BJ (cell line): ENCODE results near the gene LY86. TPM values are rescaled to one million over a fixed set of nuclear protein-coding genes. Genes with fewer than 3 reads are reported as not detected.

Experiments used
- CTCF ChIA-PET: fragments of 350-600 bp; formaldehyde crosslinking; extraction: SDS; loops from one replicate; lab custom pipeline; 2021; ENCODE audit warnings: antibody characterized with exemption, inconsistent platforms; lab: Yijun Ruan, JAX
- POLR2A ChIA-PET: fragments of 300-600 bp; sonication (Branson Sonifier 250); formaldehyde crosslinking; extraction: SDS; loops from one replicate; lab custom pipeline; 2021; ENCODE audit warnings: antibody characterized with exemption; lab: Charles Lee
- DNase-seq: peaks from one replicate; pipeline ENCODE4 v3.0.0-alpha.2; 2011; ENCODE audit warnings: low read depth
- H3K27me3 ChIP-seq: 2 replicates; pipeline ENCODE4 v1.6.0; 2011; ENCODE audit warnings: low read length; ENCODE audit not compliant: control insufficient read depth, insufficient read depth
- H3K36me3 ChIP-seq: 2 replicates; pipeline ENCODE4 v1.5.1; 2011; ENCODE audit warnings: low read length; ENCODE audit not compliant: control insufficient read depth, insufficient read depth
- H3K4me3 ChIP-seq: 2 replicates; pipeline ENCODE4 v1.5.1; 2011; ENCODE audit warnings: low read depth, mild to moderate bottlenecking, control low read depth, low read length
- polyA plus RNA-seq: library from polyadenylated mRNA; depleted of rRNA; stranded (reverse); fragments of >200 nt; gene quantifications from 2 replicates; pipeline ENCODE4 v1.2.3, GENCODE V29; 2011
- TF ChIP-seq, protein P1 (sequence below): IDR thresholded peaks from 2 replicates; pipeline ENCODE4 v1.5.1; 2011; ENCODE audit warnings: low read depth, mild to moderate bottlenecking, control low read depth, inconsistent platforms, low read length, moderate library complexity; ENCODE audit not compliant: insufficient read depth

LY86 gene
- polyA plus RNA-seq, 1 experiment = not detected

GRCh38 chr6:6681075-6681849 is 92.7 kb downstream of the LY86 start:
- ChIA-PET POLR2A (no interaction called here), CTCF (interaction anchor here (0.6 to 1.4 kb wide), 3 partner anchors 15 to 563 kb away, joined by 3 to 4 read pairs (median 3); no protein-coding TSS in a partner anchor)
- Histone ChIP-seq H3K4me3 (no peak overlapping the region), H3K36me3 (no peaks in the 10 kb centered on the region), H3K27me3 (no peaks in the 10 kb centered on the region; the same call in 1 of the 2 replicates)
- no peak for DNase-seq
- TF ChIP-seq, protein P1, sequence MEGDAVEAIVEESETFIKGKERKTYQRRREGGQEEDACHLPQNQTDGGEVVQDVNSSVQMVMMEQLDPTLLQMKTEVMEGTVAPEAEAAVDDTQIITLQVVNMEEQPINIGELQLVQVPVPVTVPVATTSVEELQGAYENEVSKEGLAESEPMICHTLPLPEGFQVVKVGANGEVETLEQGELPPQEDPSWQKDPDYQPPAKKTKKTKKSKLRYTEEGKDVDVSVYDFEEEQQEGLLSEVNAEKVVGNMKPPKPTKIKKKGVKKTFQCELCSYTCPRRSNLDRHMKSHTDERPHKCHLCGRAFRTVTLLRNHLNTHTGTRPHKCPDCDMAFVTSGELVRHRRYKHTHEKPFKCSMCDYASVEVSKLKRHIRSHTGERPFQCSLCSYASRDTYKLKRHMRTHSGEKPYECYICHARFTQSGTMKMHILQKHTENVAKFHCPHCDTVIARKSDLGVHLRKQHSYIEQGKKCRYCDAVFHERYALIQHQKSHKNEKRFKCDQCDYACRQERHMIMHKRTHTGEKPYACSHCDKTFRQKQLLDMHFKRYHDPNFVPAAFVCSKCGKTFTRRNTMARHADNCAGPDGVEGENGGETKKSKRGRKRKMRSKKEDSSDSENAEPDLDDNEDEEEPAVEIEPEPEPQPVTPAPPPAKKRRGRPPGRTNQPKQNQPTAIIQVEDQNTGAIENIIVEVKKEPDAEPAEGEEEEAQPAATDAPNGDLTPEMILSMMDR = no peak

GRCh38 chr6:6682225-6682624 is 93.7 kb downstream of the LY86 start:
- Histone ChIP-seq H3K4me3 (no peak overlapping the region), H3K36me3 (no peaks in the 10 kb centered on the region), H3K27me3 (no peaks in the 10 kb centered on the region; the same call in 1 of the 2 replicates)
- ChIA-PET POLR2A (no interaction called here), CTCF (interaction anchor here (0.6 kb wide), 1 partner anchor 556 kb away, joined by 3 read pairs; no protein-coding TSS in a partner anchor)
- DNase-seq = no peak
- TF ChIP-seq, protein P1 = no peak

GRCh38 chr6:6683969-6684833 is 95.7 kb downstream of the LY86 start:
- ChIA-PET CTCF (interaction anchor here (1.0 to 1.2 kb wide), 2 partner anchors 11 to 12 kb away, joined by 3 to 5 read pairs; no protein-coding TSS in a partner anchor), POLR2A (no interaction called here)
- no peaks in the 10 kb centered on the region for H3K36me3 ChIP-seq
- no peaks in the 10 kb centered on the region; the same call in 1 of the 2 replicates for H3K27me3 ChIP-seq
- TF ChIP-seq, protein P1 = no peak
- H3K4me3 ChIP-seq = no peak overlapping the region
- no peak for DNase-seq

DNA sequence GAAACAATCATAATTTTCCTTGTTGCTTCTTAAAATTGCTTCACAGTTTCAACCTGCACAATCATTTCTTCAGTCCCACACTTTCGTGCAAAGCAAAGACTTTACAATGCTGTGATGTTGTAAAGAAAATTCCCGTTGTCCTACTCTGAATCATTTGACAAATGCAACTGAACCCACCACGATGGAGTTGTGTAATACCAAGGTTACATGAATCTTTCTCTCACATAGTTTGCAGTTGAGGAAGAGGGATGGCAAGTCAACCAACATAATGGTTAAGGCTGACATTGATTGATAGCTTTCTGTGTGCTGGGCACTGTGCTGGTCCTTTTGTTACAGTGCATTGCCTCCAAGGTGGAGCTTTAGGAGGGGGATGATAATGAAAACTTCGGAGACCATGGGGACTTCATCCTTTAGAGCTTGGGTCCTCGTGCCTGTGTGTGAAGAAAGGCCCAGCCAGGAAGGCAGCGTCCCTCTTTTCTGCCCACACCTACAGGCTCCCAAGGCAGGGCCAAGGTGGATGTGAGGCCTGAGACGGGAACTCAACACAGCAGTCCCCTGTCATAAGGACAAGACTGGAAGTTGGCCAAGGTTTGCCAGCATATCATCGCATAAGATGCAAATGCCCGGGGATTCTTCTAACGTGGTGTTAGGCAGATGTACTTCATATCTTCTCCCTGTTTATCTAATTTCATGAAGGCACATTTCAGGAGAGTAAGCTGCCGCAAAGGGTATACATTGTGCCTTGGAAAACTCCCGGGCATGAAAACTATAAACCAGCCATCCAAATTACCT is 96.9 kb downstream of the LY86 start:
- ChIA-PET POLR2A (no interaction called here), CTCF (interaction anchor here (1.0 kb wide), 1 partner anchor 8 kb away, joined by 3 read pairs; no protein-coding TSS in a partner anchor)
- TF ChIP-seq, protein P1 = no peak
- Histone ChIP-seq H3K36me3 (no peaks in the 10 kb centered on the region), H3K27me3 (no peaks in the 10 kb centered on the region; the same call in 1 of the 2 replicates), H3K4me3 (no peak overlapping the region)
- DNase-seq = no peak
